HG03066 (cell line): ENCODE measurements around the gene LEO1.
"Not testable (repeated sequence)": the region's sequence is repeated elsewhere in the genome, so short reads cannot be mapped to it uniquely, and the experiment has no call there.

Experiments used
- ATAC-seq: cut with Tn5 transposase; IDR thresholded peaks from one replicate; pipeline ENCODE4 v1.9.1; 2021; ENCODE audit warnings: low read depth; ENCODE audit not compliant: unreplicated experiment

Gene LEO1

DNA sequence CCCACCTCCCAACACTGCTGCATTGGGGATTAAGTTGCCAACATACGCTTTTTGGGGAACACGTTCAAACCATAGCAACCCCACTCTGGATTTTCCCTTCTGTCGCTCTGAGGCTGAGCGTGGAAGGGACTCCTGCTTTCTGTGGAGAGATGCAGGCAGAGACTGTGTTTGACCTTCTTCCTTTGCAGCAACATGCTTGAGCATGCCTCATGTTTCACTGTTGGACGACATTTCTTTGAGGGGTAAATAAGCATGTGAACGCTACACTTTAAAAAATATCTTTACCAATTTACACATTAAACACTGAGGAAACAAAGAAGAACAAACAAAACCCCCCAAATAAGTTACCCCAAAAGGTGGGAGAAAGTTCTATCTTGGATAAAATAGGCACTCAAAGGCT, 33.2 kb upstream of the LEO1 start:
- ATAC-seq = no peak

DNA sequence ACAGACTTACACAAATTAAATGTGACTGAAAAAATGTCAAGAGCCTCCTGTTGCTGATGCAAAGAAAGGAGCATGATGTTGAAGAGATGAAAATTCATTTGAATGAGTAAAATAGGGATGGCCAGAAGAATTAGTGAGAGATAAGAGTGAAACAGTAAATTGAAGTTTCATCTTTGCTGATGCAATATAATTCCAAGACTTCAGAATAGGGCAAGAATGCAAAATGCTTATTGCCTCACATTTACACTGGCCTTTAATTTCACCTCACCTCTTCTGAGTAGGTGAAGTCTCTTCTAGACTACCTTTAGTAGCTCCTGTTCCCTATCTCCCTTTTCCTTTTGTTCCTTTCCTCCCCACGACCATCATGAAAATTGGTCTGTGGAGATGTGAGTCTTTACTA, 32.1 kb upstream of the LEO1 start:
- no peak for ATAC-seq

DNA sequence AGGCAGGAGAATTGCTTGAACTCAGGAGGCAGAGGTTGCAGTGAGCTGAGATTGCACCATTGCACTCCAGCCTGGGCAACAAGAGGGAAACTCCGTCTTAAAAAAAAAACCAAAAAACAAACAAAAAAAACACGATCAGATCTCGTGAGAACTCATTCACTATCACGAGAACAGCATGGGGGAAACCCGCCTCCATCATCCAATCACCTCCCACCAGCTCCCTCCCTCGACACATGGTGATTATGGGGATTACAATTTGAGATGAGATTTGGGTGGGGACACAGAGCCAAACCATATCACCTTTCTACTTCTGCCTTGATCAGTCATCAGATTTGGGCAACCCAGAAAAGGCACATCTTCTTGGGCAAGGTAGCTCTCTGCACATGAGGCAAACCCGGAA, 31.5 kb upstream of the LEO1 start:
- ATAC-seq = not testable (repeated sequence)

DNA sequence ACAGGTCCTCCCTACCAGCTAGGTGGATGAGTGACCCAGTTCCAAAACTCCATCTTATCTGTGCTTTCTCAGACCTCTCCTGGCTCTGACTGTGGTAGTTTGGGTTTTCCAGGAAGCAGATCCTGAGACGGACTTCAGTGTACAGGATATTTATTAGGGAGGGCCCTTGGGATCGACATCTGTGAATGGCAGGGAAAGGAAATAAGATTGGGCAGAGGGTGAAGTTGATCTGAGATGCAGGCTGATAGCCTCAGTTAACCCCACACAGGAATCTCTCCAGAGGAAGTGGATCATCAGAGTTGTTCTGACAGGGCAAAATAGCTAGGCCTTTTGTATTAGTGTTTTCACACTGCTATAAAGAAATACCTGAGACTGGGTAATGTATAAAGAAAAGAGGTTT, 30.8 kb upstream of the LEO1 start:
- ATAC-seq = no peak

DNA sequence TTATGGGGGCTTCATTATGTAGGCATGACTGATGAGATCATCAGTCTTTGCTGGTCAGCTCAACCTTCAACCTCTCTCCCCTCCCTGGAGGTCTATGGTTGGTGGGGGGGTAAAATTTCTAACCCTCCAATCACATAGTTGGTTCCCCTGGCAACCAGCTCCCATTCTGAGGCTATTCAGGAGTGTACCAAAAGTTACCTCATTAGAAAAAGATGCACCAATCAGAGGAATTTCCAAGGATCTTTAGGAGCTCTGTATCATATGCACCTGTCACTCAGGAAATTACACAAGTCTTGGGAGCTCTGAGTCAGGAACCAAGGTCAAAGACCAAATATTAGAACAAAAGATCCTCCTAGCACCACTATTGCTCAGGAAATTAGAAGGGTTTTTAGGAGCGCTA, 21.4 kb upstream of the LEO1 start:
- ATAC-seq = no peak

DNA sequence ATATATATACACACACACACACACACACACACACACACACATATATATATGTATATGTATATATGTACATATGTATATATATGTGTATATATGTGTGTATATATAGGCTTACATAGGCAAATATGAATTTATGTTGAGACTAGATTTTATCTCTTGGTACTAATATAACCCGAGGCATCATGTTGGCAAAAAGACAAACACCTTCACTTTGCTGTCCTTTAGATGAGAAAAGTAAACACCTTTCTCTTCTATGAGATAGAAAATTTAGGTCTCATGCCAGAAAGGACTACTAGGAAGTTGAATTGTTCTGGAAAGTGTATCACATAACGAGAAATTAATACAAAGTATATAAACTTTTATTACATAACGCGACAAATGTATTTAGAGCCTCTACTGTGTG, 19.6 kb upstream of the LEO1 start:
- ATAC-seq = no peak

DNA sequence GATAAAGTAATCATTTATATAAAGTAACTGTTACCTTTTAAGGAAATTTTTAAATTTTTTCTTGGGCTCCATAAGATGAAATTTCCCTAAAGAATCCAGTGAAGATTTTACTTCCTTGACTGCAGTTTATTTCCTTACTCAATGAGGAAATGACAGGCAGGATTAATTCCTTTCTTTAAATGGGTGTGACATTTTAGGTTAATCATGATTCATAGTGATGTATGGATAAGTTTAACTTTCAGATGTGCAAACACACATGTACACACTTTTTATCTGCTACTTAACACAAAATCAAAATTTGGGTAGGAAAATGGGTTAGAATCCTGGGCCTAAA, 11.2 kb upstream of the LEO1 start:
- no peak for ATAC-seq

DNA sequence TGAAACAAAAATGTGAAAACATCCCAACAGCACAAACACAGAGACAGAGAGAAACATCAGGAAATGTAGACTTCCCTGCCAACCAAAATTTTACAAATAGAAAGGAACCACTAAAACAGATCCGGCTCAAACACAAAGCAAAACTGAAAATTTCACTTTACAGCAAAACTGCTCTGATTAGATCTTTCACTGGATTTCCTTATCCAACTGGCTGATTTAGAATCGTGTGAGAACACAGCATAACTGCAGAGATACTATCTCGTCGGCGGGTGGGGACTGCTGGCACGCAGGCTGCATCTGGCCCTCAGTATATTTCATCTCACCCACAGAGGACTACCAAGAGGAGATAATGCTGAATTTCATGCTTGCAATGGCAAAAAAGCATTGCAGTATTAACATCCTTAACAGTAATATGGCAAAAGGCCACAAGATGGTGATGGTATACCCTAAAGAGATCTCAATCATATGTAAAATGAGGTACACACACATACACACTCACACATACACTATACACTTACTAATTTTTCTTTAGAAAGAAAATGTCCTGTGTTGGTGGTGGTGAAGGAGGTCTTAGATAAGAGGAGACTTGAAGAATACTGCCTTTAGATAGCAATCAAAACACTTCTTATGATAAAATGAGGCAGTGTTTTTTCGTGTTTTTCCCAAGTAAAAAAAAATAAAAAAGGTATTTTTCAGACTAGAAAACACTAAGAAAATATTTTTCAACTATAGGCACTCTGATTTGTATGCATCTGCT, 10.6 kb upstream of the LEO1 start:
- ATAC-seq = peak; percentile 95

DNA sequence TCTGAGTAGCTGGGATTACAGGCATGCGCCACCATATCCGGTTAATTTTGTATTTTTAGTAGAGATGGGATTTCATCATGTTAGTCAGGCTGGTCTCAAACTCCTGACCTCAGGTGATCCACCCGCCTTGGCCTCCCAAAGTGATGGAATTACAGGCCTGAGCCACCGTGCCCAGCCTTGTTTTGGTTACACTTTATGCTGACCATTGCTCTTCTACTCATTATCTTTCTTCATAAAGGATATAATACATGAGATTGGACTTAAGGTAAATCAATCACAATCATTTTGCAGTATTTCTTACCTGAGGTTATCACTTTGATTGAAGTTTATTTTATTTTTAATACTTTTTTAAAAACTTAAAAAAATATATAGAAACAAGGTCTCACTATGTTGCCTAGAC, 2.2 kb upstream of the LEO1 start:
- no peak for ATAC-seq

DNA sequence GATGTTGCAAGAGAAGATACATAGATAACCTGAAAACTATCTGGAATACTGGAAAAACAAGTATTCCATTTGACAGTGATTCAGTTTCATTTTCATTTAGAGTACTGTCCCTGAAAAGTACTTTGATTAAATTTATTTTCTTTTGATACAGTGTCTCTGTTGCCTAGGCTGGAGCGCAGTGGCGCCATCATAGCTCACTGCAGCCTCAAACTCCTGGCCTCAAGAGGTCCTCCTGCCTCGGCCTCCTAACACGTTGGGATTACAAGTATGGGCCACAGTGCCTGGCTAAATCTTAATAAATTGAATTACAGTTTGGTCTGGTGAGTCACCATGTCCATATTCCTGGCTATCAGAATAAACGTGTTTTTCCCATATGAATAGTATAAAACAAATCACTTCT, 1.6 kb upstream of the LEO1 start:
- ATAC-seq = no peak

DNA sequence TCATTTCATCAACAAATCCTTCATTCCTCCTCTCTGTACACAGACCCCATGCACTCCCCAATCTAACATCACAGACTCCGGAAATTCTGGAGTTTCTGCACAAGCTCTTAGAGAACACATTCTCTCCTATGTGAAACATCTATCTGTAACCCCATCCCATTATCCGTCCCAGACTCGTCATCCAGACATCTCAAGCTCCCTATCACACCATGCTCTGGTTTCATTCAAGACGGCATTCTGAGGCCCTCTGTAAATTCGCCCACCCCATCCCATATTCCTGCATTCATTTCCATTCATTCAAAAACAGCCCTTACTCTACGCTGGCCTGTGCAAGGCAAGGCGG, 575 bp downstream of the LEO1 start:
- peak; percentile 10 for ATAC-seq

DNA sequence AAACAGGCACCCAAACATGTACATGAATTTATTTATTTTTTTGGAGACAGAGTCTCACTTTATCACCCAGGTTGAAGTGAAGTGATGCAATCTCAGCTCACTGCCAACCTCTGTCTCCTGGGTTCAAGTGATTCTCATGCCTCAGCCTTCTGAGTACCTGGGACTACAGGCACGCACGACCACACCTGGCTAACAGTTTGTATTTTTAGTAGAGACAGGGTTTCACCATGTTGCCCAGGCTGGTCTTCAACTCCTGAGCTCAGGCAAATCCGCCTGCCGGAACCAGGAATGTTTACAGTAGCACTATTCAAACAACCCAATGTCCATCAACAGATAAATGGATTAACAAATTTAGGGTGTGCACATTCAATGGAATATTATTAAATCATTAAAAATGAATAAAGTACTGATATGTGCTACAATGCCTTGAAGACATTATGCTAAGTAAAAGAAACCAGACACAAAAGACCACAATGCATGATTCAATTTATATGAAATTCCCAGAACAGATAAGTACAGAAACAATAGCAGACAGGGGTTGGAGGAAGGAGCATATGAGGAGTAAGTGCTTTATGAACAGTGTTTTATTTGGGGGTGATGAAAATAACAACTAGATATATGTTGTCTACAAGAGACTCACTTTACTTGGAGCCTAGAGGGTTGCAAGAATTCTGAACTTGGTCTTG, 1.3 kb downstream of the LEO1 start:
- no peak for ATAC-seq

DNA sequence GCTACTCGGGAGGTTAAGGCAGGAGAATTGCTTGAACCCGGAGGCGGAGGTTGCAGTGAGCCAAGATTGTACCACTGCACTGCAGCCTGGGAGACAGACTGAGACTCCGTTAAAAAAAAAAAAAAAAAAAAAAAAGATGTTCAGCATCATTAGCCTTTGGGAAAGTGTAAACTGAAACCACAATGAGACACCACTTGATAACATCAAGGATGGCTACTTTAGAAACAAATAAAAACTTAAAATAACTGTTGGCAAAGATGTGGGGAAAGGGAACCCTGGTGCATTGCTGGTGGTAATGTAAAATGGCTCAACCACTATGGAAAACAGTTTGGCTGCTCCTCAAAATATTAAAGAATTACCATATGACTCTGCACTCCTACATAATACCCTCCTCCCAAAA, 1.9 kb downstream of the LEO1 start:
- no peak for ATAC-seq

DNA sequence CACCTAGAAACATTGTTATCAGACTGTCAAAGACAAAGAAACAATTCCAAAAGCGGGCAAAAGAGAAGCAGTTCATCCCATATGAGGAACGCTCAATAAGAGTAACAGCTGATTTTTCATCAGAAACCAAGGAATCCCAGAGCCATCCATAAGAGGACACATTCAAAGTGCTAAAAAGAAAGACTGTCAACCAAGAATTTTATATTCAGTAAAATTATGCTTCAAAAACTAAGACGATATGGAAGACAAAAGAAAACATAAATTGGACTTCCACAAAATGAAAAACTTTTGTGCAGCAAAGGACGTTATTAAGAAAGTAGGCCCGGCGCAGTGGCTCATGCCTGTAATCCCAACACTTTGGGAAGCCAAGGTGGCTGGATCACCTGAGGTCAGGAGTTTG, 4.0 kb downstream of the LEO1 start:
- no peak for ATAC-seq

DNA sequence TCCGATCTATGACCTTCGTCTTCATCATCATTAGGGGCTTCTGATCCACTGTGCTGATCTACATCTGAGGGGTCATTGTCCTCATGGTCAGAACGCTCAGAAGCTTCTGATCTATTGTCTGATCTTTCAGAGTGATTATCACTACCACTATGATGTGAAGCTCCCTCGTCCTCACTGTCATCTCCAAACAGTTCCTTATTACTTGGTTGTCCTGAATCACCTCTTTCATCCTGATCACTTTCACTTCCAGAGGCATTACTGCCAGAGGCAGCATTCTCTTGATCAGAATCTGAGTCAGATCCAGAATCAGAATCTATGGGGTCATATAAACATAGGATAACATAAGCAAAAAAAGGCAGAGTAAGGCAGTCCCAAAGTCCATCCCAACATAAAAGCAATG, 5.4 kb downstream of the LEO1 start:
- ATAC-seq = no peak

DNA sequence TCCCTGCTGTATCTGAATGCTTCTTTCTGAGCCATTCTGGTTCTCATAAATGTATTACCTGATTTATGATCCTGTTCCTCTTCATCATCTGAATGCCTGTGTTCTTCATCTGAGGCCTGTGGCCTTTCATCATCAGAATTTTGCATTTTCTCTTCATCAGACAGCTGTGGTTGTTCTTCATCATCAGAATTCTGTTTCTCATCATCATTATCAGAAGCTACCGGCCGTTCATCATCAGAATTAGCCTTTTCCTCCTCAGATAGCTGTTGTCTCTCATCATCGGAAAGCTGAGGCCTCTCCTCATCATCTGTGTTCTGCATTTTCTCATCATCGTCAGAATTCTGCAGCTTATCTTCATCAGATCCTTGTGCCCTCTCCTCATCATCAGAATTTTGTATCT, 5.9 kb downstream of the LEO1 start:
- no peak for ATAC-seq

DNA sequence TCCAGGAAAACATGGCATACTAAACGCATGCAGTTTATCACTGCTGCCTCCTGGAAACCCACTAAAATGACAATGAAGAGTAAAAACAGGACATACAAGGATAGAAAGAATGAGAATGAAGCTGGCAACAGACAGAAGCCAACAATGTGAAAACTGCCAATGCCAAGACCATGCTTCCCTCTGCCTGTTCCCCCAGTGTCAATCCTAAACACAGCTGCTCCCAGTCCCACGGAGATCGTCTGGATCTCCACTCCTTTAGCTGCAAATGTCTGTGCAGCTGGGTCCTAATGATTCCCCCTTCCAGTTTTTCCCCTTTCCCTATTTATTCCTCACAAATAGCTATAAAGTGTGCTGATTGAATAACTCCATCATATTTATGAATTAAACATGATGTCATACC, 16.1 kb downstream of the LEO1 start:
- no peak for ATAC-seq

DNA sequence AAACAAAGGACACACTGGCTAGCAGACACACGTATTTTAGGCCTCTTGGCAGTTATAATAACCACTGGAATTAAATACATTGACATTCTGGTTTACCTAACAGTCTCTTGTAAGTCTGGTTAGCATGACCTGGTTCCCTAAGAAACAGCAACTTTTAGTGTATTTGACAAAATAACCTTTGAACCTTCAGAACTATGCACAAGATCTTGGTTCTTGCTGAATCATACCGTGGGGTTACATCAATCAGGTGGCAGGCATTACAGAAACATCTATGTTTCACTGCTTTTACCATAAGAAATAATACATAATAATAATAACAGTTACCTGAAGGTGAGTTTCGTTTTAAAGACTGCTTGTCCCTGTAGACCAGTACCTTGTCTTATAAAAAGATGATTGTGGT, 18.8 kb downstream of the LEO1 start:
- no peak for ATAC-seq

DNA sequence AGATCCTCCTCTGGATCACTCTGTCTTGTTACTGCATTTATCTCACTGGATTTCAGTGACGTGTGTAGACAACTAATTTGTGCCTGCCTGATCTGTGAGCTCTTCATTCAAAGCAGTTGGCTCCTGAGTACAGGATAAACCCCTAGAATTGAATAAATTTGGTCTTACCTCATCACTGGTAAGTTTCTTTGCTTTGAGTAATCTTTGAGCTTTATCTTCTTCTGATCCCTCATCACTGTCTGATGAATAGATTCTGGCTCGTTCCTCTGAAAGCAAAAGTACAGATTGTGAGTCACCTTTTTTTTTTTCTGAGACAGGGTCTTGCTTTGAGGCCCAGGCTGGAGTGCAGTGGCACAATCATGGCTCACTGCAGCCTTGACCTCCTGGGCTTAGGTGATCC, 24.5 kb downstream of the LEO1 start:
- ATAC-seq = no peak

DNA sequence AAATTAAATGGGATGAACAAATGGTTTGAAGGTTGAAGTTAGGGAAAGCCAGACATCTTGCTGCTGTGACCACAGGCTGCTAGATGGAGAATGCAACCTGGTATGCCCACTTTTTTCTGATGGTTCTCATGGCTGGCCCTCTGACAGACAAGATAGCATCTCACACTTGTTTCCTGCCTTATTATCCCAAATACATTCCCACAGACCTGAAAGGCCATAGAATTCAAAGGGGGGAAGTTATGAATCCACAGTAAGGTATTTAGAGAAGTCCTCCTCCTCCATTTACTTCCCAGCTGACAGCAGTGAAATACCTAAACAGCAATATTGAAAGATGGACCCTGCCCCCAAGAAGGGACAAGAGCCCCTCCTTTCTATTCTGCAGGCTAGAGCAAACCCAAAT, 32.4 kb downstream of the LEO1 start:
- ATAC-seq = no peak

DNA sequence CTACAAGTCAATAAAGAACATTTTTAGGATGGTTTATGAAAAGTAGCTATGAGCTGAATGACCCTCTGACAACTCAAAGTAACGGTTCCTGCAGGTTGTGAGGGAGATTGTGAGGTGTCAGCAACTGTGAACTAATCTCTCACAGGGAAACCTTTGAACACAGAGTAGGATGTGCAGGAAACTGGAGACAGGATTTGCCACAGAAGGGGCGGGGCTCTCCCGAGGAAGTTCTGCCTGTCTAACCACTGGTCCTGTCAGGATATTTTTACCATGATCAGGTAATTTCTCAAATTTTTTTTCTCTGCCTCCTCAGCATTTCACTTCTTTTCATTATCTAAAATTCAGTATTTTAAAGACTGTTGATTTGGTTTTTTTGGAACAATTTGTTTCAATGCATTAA, 33.3 kb downstream of the LEO1 start:
- ATAC-seq = no peak

DNA sequence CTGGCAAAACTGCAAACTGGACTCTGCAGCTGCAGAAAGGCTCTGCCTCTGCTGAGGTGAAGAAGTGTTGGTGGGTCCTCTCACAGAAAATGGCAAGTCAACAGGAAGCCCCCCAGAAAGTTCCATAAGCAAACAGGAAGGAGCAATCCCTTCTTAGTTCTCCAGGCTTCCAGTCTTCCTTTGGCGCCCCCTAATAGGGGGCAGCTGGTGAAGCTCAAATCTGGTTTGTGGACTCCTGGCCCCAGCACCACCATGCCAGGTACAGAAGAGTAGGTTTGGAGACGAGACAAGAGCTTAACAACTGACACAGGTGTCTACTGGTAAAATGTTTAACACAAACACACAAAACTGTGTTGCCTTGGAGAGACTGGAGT, 35.5 kb downstream of the LEO1 start:
- no peak for ATAC-seq
